ENCODE measurements around the gene EXOC6B. TPM values are rescaled to one million over a fixed set of nuclear protein-coding genes. Genes with fewer than 3 reads are reported as not detected.

EXOC6B gene
- total RNA-seq, 4 donors from 2014 or later = 15.7 to 58.4 (median 37.9) TPM

GRCh38 chr2:72819501-72819900 is 6.3 kb downstream of the EXOC6B start:
- Histone ChIP-seq H3K36me3 (no peaks in the 10 kb centered on the region), H3K4me1 (peaks cover 3 to 21% (median 9%) of the 10 kb centered on the region in 4 donors), H3K4me3 (no peak overlapping the region), H3K27me3 (no peaks in the 10 kb centered on the region), H3K9me3 (no peaks in the 10 kb centered on the region), H3K27ac (no peak overlapping the region)
- in situ Hi-C loops (cut with MboI; ENCODE audit: low pct_ligation_motif_present in 1 of 4, low pct_unique_long_range_greater_than_20kb in 1 of 4, low sequenced_read_pairs in 3 of 4) (no loop called here), intact Hi-C loops (cut with DNase I; ENCODE audit: low total_unique reads) (no loop called here)
- no peak for TF ChIP-seq POLR2A (IDR thresholded peaks at IDR 0.05)
- TF ChIP-seq EP300 (IDR thresholded peaks at IDR 0.05; ENCODE audit: low read depth) = no peak
- TF ChIP-seq CTCF (IDR thresholded peaks at IDR 0.05) = no peak
- no peak for TF ChIP-seq POLR2AphosphoS5 (IDR thresholded peaks at IDR 0.05)
- DNase-seq = no peak

- H3K27me3 ChIP-seq = no peaks in the 10 kb centered on the region
- no peak for DNase-seq
- 89 to 100% methylated on average over 1 to 13 of the region's 13 CpGs for WGBS, 2 donors (ENCODE audit: low coverage in 1 of 2)
- no peaks in the 10 kb centered on the region for H3K9me3 ChIP-seq
- H3K4me3 ChIP-seq = no peak overlapping the region
- no peak overlapping the region for H3K27ac ChIP-seq
- H3K36me3 ChIP-seq = no peaks in the 10 kb centered on the region
- intact Hi-C loops (cut with DNase I; ENCODE audit: low total_unique reads) = no loop called here
- no peak for TF ChIP-seq CTCF (IDR thresholded peaks at IDR 0.05)
- no peak for TF ChIP-seq POLR2AphosphoS5 (IDR thresholded peaks at IDR 0.05)
- no peak for TF ChIP-seq POLR2A (IDR thresholded peaks at IDR 0.05)
- no peak for TF ChIP-seq EP300 (IDR thresholded peaks at IDR 0.05; ENCODE audit: low read depth)
- in situ Hi-C loops (cut with MboI; ENCODE audit: low pct_ligation_motif_present in 1 of 4, low pct_unique_long_range_greater_than_20kb in 1 of 4, low sequenced_read_pairs in 3 of 4) = no loop called here
- H3K4me1 ChIP-seq = peaks cover 0 to 7% (median 0%) of the 10 kb centered on the region in 4 donors
Observed at GRCh38 chr2:72815655-72816278, 10.1 kb downstream of the EXOC6B start.

- no peak overlapping the region for H3K4me3 ChIP-seq
- no peak for DNase-seq
- H3K4me1 ChIP-seq = peaks cover 0 to 4% (median 0%) of the 10 kb centered on the region in 4 donors
- peaks cover 6 to 9% of the 10 kb centered on the region in 2 donors for H3K9me3 ChIP-seq
- no peak overlapping the region for H3K27ac ChIP-seq
- 64 to 65% methylated on average over 2 of the region's 2 CpGs for WGBS, 2 donors (ENCODE audit: low coverage in 1 of 2)
- no peaks in the 10 kb centered on the region for H3K27me3 ChIP-seq
- no peak for TF ChIP-seq CTCF (IDR thresholded peaks at IDR 0.05)
- no peak for TF ChIP-seq POLR2A (IDR thresholded peaks at IDR 0.05)
- TF ChIP-seq POLR2AphosphoS5 (IDR thresholded peaks at IDR 0.05) = no peak
- no peak for TF ChIP-seq EP300 (IDR thresholded peaks at IDR 0.05; ENCODE audit: low read depth)
- H3K36me3 ChIP-seq = no peaks in the 10 kb centered on the region
- intact Hi-C loops (cut with DNase I; ENCODE audit: low total_unique reads) (no loop called here), in situ Hi-C loops (cut with MboI; ENCODE audit: low pct_ligation_motif_present in 1 of 4, low pct_unique_long_range_greater_than_20kb in 1 of 4, low sequenced_read_pairs in 3 of 4) (no loop called here)
Observed at GRCh38 chr2:72813841-72814240, 12.0 kb downstream of the EXOC6B start.

GRCh38 chr2:72810165-72810564 is 15.7 kb downstream of the EXOC6B start:
- Histone ChIP-seq H3K27me3 (no peaks in the 10 kb centered on the region), H3K27ac (no peak overlapping the region), H3K4me1 (no peaks in the 10 kb centered on the region), H3K9me3 (peaks cover 9 to 12% of the 10 kb centered on the region in 2 donors), H3K36me3 (no peaks in the 10 kb centered on the region), H3K4me3 (no peak overlapping the region)
- TF ChIP-seq CTCF (IDR thresholded peaks at IDR 0.05) (no peak), POLR2AphosphoS5 (IDR thresholded peaks at IDR 0.05) (no peak), EP300 (IDR thresholded peaks at IDR 0.05; ENCODE audit: low read depth) (no peak), POLR2A (IDR thresholded peaks at IDR 0.05) (no peak)
- in situ Hi-C loops (cut with MboI; ENCODE audit: low pct_ligation_motif_present in 1 of 4, low pct_unique_long_range_greater_than_20kb in 1 of 4, low sequenced_read_pairs in 3 of 4) (no loop called here), intact Hi-C loops (cut with DNase I; ENCODE audit: low total_unique reads) (no loop called here)
- 98 to 100% methylated on average over 4 of the region's 4 CpGs for WGBS, 2 donors (ENCODE audit: low coverage in 1 of 2)
- no peak for DNase-seq
